HG02970 (cell line): ENCODE results near the gene TCF19.
A peak's percentile ranks its signal among the peaks of the same experiment; 100 is the strongest.

Experiments
- ATAC-seq: cut with Tn5 transposase; IDR thresholded peaks from one replicate; pipeline ENCODE4 v1.9.1; 2021; ENCODE audit warnings: mild to moderate bottlenecking, moderate library complexity, moderate number of reproducible peaks; ENCODE audit not compliant: unreplicated experiment, low FRiP score

TCF19 gene, protein sequence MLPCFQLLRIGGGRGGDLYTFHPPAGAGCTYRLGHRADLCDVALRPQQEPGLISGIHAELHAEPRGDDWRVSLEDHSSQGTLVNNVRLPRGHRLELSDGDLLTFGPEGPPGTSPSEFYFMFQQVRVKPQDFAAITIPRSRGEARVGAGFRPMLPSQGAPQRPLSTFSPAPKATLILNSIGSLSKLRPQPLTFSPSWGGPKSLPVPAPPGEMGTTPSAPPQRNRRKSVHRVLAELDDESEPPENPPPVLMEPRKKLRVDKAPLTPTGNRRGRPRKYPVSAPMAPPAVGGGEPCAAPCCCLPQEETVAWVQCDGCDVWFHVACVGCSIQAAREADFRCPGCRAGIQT

DNA sequence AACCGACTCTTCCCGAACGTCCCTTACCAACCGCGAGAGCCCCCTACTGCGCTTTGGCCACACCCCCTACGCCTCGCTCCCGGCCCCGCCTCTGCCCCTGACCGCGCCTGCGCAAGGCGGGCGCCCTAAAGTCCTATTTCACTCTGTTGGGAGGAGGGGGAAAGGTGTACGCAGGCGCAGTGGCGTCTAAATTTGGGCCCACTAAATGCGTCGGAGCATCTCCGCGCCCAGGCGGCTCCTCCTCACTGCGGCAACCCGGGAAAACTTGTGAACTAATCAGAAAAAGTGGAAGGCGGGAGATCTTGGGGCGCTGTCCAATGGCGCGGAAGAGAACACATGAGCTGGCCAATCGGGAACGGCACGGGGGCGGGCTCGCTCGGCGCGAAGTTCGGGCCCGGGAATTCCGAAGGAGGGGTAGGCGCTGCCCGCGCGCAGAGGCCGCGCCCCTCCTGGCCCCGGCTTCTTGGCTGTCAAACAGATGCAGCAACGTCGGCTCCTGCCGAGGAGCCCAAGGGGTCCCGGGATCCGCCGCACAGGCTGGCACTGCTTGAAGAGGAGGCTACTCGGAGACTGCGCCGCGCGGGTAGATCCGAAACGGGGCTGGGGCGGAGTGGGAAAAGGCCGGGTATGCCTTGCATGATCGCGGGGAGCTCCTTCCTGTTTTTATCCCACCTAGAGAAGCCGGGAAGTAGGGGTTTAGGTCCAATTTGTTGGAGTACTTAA is at the start of gene TCF19:
Gene TCF19, plus strand, starts transcription at position 450 of the 723 bp plus-strand sequence. CDS start 881 bp downstream, outside the sequence.
- peak; percentile 89 for ATAC-seq

DNA sequence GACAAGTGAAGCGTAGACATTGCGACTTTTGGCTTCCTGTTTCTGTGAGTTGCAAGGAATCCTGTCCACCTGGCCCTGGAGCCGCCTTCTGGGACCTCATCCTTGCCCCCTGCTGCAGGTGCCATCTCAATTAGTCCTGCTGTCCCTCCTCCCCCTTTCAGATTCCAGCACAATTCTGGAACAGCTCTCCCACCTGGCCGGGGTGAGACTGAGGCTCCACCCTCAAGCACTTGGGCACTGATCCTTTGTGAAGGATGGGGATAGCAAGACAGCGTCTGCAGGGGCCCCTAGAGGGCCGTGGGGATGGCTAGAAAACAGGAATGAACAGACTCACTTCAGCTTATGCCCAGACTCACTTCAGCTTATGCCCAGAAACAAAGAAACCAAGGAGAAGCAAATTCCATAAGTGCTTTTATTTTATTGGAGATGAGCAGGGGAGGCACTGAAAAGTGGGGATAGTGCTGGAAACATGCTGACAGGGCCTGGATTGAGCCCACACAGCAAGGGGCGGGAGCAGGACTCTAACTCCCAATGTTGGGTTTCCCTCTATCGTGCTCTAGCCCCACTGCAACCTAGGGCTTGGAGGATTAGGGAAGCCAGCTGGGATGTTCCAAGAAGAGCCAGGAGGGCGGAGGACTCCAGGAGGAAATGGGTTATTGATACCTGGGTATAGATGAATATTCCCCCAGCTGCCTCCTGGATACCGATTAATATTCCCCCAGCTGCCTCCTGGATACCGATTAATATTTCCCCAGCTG is 47.4 kb upstream of the TCF19 start:
- ATAC-seq, result no peak

DNA sequence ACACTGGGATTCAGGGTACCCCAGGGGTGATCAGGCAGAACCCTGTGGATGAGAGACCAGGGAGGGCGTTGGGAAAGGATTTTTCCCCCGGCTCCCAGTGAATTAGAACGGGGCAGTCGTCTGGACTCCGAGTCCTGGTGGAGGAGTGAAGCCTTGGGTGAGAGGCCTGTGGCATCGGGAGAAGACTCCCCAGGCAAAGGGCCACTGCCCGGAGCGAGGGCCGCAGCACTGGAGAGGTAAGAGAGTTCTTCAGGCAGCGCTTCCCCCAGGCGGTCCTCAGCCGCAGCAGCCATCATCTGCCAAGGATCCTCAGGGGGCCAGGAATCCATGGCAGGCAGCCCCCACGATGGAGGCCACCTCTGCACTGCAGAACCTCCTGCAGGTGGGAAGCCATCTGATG is 46.7 kb upstream of the TCF19 start:
- no peak for ATAC-seq

DNA sequence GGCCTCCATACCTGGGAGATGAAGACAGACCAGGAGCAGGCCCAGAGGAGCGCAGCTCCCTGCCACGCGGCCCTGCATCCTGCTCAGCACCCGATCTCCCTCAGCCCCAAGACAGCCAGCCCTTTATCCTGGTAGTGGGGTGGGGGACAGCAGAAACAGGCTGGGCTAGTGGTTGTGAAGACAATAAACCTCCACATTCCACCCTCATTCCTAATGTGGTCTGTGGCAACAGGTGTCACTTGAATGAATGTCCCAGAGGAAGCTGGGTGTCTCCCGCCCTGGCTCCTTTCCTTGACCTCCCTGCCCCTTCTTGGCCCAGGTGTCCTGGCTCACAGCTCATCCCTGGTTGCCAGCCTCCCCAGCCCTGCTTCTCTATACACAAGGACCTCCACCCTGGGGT is 45.9 kb upstream of the TCF19 start, which contains the start of gene C6orf15:
Gene C6orf15, minus strand, starts transcription at position 98 of the 400 bp plus-strand sequence. Its CDS starts 20 bp downstream, at position 78.
- ATAC-seq, result no peak

DNA sequence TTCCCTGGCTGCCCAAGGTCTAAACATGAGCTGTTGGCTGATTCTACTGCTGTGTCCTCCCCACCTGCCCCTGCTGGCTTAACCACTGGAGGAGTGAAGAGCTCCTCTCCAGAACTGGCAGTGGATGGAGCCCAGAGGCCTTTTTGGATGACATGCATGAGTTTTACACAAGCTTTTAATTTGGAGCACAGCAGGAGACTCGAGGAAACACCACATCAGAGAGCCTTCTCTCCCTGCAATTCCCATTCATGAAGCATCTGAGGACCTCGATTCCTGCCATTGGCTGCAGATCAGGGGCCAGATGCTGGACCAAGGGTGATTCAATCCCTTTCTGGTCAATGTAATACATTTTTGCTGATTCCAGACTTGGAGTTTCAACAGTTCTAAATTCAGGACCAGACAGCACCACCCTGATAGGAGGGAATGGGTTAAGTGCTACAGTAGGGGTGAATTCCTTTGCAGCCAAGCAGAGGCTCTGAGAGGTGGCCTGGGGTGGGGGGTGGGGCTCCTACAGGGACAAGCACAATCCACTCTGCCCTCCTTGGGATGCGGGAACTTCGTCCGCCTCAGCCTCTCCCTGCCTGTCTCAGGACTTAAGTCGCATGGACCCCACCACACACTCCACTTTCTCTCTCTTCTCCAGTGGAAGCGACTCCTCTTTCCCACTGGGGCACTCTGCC is 44.4 kb upstream of the TCF19 start:
- ATAC-seq, result no peak

DNA sequence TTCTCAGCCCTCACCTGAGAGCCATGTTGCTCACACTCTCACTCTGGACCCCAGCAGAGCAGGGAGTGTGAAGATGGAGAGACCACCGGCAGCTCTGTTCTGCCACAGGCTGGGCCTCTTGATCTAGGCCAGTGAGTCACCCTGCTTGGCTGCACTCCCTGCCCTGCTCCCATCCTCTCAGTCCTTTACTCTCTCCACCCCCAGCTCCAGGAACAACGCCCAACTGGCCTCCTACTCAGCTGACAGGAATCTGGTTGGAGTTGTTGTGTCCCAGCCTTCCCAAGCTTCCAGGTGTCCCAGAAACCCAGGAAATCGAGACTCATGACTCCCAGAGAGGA is 43.9 kb upstream of the TCF19 start, which contains the start of gene PSORS1C1:
Gene PSORS1C1, plus strand, starts transcription at position 260 of the 338 bp plus-strand sequence. CDS start 14,833 bp downstream, outside the sequence.
- ATAC-seq, result no peak

DNA sequence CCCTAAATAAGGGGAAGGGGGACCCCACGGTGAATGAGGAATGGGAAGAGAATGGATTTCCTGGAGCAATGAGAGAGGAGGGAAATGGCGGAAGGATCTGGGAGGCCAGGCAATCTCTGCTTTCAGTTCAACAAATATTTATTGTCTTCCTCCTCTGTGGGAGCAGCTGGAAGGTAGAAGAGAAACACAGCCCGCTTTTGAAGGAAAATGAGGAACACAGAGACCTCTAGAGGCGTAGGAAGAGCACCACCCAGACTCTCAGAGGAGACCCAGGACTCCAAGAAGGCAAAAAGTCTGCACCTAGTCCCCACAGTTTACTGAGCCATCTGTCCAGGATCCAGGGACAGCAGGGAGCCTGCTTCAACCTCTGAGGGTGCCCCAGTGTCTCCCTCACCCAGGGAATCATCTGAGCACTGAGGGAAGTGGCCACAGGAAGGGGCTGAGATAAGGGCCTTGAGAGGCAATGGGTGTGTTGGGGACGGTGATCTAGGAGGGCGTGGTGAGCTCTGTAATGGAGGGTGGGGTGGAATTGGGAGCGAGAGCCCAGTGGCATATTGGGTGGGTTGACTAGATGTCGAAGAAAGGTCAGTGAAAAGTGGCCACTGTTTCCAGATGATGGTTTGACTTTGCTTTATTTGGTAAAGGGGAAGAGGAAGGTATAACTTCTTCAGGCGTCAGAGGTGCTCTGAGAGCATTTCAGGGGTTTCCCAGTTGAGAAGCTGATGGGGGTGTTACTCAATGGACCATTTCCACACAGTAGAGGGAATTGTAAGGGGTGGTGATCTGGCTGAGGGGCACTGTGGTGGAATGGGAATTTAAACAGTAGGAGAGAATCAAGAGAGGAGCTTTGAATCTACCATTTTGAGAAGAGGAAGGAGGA is 43.2 kb upstream of the TCF19 start:
- ATAC-seq, result no peak

DNA sequence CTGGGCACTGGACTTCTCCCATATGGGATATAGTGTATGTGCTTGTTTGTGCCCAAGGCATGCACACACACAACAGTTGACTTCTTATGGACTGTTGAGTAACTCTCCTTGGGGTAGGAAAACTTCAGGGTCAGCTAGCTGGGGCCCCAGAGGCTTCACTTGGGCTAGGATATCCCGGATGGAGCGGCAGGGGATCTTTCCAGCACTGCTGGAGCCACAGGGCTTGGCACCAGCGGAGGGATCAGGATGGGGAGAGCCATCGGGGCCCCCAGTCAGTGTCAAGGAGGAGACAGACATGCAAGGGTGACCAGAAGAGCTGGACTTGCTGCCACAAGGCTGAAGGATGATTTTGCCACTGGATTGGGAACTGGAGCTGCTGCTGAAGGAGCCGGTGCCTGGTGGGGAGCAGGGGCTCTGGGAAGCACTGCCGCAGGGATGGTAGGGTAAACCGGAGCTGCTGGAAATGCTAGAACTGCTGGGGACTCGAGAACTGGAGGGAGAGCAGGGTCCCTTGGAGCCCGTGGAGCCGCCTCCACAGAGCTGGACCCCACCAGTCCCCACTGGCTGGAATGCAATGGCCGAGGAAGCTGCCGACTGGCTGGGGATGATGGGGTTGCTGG is 42.3 kb upstream of the TCF19 start:
- no peak for ATAC-seq

DNA sequence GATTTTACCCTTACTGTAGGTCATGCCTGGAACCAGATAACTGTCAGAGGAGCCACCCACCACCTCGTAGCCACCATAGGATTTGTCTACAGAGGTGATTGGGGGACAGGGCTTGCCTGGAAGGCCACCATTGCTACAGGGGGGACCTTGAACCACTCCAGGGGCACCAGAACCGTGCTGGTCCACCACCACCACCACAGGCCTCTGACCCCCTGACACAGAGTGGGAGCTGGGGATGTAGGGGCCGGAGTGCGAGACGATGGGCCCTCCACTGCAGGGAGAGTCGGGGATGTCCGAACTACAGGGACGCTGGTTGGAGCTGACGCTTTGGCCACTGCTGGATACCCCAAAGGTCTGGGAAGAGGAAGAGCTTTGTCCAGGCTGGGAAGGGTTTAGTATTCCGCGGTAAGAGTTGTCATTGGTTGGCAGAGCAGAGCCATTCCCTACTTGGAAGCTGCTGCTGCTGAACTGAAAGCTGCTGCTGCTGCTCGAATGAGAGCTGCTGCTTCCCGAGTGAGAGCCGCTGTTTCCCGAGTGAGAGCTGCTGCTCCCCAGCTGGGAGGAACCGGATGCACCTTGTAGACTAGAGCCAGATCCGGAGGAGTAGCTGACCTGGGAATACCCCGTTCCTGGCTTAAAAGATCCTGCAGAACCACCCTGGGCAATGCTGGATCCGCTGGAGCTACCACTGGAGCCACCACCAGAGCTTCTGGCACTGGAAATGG is 41.6 kb upstream of the TCF19 start:
- ATAC-seq, result no peak

DNA sequence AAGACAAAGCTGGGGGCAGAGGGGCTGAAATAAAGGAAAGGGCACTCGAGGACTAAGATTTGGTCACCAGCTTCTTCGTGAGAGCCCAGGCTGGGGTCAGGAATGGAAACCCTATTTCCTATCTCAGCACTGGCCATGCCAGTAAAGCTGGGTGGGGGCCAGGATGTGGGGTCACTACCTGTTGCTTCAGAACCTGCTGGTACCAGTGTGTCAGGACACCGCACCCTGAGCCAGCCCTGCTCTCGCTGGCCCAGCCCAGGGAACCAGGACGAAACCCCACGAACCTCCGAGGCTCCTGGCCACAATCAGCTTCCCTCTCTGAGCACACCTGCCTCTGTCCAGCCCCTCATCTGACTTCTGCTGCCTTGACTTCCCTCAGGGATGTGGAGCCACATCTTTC is 40.2 kb upstream of the TCF19 start:
- ATAC-seq, result no peak

DNA sequence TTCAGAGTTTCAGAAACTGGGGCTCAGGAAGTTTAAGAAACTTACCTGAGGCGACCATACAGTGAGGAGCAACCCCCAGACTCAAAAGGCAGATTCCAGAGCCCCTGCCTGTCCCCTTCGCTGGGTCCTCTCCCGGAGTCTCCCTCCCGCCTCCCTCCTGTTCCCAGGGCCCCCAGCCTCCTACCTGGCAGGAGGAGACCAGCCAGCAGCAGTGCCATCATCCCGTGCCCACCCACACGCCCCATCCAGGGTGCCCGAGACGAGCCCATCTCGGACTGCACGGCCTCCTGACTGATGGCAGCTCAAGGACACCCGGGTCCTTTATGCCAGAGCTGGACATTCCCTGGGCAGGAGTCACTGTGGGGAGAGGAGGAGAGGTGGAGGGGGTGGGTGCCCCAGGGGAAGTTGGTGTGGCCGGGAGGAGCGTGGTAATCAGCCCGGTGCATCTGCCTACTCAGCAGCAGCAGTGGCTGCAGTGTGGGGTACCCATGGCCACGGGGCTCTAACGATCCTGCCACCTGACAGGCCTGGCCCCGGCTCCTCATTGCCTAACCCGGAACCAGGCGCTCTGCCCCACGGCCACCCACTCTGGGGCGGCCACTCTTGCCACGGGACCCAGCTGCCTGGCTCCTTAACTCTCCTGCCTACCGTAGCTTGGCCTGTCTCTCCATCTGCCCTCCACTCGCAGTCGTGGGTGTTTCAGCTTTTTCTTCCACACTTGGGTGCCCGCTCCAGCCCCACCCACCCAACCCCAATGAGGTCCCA is 38.1 kb upstream of the TCF19 start, which contains the start of gene CDSN:
Gene CDSN, minus strand, starts transcription at position 296 of the 765 bp plus-strand sequence. Its CDS starts 27 bp downstream, at position 269.
- no peak for ATAC-seq

DNA sequence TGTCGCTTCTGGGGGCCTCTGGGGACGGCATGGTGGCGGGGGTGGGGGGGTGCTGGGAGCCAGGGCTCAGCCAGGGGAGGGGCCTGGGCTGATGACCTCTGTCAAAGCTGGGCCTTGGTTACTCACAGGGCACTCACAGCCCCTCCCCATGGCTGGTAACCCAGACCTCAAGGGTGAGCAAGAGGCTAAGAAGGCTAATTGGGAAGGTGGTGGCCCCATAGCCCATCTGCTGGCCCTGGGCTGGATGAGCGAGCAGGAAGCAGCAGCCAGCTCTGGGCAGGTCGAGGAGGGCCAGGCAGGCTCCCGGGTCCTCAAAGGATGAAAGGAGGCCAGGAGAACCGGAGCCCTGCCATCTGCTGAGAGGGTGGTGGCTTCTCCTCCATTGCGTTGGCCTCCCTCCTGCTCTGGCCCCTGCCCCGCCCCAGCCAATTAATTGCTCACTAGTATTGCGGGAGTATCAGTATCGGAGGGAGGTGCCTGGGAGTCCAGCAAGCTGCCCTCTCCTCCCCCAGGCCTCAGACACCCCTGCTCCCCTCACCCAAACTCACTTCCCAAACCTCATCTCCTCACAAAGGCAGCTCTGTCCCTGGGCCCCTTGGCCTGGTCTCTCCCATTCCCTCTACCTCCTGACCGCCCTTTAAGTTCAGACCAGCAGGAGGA is 37.1 kb upstream of the TCF19 start:
- ATAC-seq, result no peak

DNA sequence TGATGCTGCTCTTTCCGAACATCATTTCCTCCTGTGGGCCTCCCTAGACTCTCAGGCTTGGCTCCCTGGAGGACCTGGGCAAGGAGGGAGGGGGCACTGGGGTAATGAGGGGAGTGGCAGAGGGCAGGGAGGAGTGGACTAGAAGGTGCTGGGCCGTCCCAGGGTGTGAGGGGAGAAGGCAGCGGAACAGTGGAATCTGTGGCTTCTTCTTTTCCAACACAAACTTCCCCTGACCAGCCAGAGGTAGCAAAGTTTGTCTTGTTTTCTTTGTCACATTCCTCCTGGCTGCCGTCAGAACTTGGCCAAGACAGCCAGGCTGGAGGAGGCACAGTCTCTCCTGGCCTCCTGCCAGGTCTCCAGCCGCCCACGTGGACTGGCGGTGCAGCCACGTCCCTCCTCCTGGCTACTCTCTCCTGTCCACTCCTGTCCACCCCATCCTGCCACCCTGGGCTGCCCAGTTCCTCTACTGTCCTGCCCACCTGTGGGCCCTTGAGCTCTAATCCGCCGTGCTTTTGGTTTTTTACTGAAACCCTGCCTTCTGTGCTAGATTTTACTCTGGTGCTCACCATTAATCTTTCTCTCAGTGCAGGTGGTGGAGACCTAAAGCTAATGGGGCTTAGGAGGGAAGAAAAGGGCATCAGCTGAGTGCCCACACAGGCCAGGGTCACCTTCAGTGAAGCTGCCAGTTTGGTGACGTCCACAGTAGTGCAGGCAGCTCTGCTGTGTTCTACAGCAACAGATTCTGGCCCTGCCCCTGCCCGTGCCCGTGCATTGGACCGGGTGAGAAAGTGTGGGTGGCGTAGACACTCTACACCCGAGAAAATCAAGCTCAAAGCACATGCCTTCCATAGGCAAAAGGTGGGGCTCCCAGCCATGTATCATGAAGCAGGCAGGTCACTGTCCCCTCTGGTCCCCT is 35.3 kb upstream of the TCF19 start:
- no peak for ATAC-seq

DNA sequence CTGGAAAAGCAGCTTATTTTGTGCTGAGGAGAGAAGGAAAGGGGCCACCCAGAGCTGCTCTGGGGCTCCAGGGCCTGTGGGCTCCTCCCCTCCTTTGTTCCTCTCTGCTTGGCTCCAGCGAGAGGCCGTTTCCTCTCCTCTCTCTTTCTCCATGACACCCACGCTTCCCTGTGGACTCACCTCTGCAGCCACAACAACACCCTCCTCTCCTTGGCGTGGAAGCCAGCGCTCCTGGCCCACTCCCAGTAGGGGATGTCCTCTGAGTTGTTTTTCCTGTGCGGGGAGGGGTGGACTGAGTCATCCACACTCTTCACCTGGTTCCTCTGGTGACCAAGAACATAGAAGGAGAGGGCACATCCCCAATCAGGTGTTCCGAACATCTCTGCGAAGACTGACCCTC is 33.2 kb upstream of the TCF19 start:
- no peak for ATAC-seq

DNA sequence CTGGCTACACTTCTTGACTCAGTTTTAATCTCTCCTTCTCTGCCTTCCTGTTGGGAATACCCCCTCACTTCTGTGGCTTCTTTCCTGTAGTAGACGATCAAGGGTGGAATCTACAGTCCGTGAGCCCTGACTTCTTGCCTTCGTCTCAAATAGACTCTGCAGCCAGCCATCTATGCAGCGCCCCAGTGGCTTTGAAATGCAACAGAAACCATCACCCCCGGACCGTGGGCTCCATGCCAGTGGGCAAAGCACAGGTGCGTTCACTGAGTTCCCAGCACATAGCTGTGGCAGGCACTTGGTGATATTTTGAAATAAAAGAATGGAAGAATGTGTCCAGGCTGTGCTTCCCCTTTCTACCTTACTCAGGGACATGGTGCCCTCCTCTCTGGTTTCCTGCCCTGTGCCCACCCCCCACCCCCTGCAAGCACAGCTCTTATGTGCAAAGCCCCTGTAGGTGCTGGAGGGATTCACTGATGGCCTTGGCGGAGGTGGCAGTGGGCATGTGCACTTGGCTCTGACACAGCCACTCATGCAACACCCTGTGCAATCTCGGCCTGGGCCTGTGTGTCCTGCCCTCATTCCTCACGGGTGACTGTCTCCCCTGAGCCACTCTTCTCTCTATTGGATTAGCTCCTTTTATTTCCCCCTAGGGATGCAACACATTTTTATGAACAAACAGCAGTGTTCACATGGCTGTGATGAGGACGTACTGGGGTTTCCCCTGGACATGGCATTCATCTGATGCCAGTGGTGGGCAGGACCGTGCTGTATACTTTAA is 32.6 kb upstream of the TCF19 start:
- no peak for ATAC-seq
